HG03575 (cell line): Measurements from ENCODE around the gene ROR1.

Source experiments
- ATAC-seq: cut with Tn5 transposase; IDR thresholded peaks from one replicate; pipeline ENCODE4 v1.9.1; 2021; ENCODE audit not compliant: unreplicated experiment, insufficient number of reproducible peaks, low FRiP score; ENCODE audit errors: extremely low read depth

Gene ROR1

DNA sequence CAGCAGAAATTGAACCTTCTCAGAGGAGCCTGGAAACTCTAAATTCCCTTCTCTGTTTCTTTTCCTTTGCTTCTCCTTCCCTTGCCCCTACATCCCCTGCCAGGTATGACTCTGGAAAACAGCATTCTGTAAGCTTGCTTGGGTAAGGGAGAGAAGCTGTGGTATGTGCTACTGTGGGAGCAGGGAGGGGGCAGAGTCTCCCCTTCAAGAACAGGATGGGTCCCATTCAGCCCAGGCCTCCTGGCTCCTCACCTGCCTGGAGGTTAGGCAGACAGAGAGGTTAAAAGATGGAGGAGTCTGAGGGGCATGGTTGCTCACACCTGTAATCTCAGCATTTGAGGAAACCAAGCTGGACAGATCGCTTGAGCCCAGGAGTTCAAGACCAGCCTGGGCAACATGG lies 389.0 kb downstream of the ROR1 start:
- no peak for ATAC-seq

DNA sequence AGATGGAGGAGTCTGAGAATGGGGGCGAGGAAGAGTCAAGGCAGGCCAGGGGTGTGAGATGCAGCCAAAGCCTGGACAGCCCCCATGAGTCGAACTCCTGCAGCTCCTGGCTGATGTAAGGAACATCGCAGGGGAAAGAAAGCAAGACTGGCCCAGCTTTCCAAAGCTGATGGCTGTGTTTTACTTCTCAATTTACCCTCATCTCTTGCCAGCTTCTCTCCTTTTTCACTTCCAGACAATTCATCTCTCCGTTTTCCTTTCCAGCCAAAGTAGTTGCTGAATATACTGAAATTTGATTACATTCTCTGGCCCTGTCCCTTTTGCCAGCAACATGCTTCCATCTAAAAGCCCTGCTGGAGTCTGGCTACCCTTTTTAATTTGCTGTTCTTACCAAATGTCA lies 389.6 kb downstream of the ROR1 start:
- ATAC-seq, result no peak

DNA sequence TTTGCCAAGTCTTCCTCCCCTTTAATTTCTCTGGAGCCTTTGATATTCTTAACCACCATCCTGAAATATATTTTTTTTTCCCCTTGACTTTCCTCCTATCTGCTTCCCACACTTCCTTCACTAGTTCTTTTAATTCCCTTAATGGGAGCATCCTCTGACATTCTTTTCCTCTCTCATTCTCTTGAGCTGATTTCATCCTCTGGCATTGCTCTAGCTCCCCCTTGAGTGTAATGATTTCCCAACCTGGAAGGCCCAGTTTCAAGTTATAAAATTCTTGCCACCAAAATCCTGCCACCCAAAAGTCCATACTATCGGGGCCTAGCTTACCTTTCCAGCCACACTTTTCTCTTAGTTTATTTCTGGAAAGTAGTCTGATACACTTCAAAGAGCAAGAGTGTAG lies 390.2 kb downstream of the ROR1 start:
- no peak for ATAC-seq

DNA sequence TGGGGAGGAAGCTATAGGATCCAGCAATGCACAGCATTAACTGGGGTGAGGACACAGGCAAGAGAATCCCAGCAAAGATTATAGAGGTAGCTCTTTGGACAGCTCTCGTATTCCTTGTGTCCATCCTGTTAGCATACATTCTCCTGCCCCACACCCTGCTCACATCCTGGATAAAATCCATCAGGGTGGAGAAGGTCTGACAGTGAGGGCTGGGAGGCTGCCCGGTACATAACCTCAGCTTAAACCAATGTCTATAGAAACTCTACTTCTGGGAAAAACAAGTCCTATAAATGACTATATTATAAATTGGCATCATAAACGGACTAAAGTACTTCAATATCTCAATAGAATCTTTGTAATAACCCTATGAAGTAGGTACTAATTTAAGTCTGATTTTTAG lies 392.8 kb downstream of the ROR1 start:
- ATAC-seq, result no peak

DNA sequence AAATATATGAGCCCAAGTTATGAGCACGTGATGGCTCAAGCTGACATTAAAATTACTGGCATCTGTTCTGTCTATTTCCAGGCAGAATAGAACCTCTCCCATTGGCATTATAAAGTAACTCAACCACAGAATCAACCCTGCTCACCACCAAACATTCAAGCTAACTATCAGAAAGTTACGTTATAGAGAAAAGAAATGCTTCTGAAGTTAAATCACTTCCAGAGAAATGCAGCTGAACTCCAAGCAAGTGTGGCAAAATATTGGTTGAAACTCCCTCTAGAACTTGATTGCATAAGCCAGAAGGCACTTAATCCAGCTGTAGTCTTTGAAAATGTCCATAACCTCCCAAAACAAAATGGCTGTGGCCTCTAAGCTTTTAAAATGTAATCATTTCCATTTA lies 393.4 kb downstream of the ROR1 start:
- ATAC-seq, result no peak

DNA sequence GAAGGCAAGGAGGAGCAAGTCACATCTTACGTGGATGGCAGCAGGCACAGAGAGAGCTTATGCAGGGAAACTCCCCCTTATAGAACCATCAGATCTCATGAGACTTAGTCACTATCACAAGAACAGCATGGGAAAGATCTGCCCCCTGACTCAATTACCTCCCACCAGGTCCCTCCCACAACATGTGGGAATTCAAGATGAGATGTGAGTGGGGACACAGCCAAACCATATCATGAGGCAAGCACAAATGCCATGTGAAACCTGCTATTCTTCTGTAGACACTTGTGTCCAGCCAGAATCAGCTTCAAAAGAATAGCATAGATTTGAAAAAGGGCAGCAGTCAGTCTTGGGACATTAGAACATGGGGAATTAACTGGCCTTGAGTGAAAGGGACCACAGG lies 397.4 kb downstream of the ROR1 start:
- ATAC-seq, result no peak

DNA sequence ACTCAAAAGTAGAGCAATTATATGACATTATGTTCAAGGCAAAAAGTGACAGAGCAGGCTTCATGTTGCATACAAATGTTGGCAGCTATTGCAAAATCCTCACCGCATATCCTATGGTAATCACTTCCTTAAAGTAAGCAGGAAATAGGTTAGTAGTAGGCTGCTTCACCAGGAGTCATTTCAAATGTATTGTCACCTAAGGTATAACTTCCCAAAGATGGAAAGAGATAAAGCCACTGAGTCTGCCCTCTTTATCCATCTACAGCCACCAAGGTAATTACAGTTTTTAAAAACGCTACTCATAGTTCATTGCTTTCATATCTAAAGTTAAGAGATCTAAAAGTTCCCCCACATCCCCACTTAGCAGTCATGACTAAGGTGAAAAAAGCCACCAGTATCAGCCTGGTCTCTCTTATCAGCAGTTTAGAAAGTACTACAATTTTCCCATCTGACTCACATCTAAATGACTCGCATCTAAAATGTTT lies 398.0 kb downstream of the ROR1 start:
- peak; percentile 56 for ATAC-seq

DNA sequence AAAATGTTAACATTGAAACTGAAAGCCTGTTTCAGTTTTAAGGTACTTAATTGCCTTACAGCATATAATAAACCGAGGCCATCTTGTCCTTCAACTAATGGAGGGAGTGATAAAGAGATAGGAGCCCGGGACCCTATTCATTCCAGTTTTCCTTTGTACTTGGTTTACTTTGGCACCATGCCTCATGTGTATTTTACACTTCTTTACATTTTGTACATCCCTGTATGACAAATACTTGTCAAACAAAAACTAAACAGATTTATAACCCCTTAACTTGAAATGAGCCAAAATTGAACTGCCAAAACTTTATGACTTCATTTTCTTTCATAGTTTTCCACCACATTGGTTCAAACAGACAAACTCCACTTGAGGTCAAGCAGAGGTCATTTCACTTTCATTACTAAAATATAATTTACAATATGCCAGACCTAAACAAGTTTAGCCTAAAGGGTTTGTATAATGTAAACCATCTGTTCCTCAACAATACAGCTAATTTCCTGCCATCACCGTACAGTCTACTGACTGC lies 398.7 kb downstream of the ROR1 start:
- ATAC-seq, result no peak

DNA sequence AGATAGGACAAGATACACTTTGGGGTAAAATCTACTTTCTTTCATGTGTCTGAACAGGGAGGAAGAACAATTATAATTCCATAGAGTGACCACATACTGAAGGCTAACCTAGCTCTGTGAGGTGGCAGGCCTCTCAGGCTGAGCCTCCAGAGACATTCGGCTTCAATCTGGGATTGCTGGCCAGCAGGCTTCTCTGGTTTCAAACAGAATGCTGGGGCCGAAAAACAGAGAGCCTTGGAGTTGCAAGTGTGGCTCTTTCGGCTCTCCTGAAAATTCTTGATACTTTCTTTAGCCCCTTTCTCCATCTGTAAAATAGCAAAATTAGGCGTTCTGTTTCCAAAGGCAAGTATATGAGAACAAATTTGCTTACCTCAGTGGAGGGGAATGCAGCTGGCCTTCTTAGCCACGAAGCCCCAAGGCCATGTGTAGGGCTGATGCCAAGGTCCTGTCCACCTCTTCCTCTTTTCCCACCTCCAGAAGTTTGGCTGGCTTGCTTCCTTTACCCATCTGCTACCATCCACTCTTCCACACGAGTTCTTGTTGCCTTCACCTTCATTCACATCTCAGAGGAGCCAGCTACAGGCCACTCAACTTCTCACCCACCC lies 399.6 kb downstream of the ROR1 start:
- no peak for ATAC-seq

DNA sequence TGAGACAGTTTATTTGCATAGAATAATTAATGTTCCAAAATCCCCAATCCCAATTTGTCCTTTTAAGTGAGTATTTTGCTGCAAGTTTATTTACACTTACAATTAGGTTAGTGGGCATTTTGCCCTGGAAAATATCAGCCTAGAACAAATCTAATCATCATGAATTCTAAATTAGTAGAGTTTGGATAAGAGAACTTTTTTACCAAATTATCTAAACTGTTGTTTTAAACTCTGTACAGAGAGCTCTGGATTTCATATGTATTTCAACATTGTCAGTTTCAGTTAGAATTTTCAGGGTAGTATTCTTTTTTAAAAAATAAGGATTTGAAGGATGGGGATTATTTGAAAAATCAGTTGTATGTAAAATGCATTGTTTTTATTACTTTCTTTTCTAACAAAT lies 401.8 kb downstream of the ROR1 start:
- ATAC-seq, result no peak

DNA sequence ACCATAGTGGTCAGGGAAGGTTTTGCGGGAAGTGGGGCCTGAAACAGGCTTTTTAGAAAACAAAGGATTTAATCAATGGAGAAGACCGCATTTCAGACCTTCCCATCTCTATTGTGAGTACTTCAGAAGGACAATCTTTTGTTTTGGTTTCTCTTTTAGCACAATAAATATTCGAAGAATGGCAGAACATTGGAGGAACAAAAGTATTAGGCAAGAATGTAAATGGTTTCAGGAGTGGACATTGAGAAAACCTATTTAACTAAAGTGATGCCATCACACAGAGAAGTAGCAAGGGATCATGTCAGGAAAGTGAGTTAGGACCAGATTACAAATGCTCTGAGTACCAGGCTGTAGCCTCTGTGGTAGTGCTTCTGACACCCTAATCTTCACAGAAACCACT lies 402.8 kb downstream of the ROR1 start:
- no peak for ATAC-seq

DNA sequence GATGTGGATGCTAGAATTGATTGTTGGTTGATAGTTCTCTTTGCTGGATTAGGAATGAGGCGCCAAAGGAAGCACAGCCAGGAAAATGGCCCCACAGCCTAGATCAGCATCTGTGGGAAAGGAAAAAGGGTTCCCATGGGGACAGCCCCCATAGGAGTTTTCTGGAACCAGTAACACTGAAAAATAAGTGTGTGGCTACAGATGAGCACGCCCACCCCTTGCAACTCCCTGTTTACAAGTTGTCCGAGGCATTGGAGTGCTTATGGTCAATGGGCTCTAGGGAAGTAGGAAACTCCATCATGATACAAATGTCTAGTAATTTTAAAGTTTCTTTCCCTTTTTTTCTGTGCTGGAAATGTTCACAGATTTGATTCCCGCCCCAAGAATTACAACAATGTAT lies 405.8 kb downstream of the ROR1 start:
- no peak for ATAC-seq

DNA sequence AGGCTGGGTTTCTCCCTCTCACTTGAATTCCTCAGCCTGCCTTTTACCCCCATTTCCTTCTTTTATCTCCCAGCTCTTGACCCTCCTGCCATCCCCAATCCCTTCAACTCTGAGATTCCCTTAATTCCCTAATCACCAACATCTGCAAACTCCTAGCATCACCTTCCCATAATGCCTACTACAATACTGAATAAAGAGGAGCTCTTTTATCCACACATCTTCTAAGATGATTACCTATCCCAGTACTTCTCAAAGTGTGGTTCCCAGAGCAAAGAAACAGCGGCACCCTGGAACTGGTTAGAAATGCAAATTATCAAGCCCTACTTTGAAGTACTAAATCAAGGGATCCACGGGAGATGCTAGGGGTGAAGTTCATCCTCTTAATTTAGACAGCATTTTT lies 408.4 kb downstream of the ROR1 start:
- ATAC-seq, result no peak

DNA sequence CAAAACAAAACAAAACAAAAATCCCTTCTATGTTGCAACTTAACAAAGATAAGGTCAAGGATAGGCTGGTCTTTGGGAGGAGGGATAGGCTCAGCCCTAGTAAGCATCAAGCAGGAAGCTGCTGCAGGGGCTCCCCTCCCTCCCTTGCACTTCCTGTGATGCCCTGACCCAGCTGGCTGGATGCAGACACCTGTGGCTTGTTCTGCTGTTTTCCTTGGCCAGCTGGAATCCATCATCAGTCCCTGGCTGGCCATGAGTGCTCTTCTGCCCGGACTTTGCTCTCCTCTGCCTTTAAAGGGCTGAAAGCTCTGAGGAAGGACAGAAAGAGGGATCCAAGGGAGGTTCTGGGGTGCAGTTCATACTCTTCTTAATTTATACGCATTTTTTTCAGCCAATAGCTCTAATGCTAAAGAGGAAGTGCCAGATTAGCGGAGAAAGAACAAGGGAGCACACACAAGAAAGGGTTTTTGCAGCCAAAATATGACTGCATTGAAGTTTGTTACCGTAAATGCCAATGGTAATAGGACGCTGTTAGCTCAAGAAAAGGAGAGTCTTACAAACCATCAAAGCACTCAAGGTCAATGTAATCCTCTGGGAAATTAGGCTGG lies 409.7 kb downstream of the ROR1 start:
- ATAC-seq, result no peak

DNA sequence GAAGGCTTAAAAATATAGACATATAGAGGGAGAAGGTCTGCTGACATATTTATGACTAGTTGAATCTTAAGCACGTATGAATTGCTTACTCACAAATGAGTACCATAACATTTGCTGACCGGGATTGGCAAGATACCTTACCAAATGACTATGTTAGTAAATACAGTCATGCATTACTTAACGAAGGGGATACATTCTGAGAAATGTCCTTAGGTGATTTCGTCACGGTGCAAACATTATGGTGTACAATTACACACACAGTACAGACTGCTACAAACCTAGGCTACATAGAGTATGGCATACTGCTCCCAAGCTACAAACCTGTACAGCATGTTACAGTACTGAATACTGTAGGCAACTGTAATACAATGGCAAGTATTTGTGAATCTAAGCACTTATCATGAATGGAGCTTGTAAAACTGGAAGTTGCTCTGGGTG lies 410.2 kb downstream of the ROR1 start:
- no peak for ATAC-seq

DNA sequence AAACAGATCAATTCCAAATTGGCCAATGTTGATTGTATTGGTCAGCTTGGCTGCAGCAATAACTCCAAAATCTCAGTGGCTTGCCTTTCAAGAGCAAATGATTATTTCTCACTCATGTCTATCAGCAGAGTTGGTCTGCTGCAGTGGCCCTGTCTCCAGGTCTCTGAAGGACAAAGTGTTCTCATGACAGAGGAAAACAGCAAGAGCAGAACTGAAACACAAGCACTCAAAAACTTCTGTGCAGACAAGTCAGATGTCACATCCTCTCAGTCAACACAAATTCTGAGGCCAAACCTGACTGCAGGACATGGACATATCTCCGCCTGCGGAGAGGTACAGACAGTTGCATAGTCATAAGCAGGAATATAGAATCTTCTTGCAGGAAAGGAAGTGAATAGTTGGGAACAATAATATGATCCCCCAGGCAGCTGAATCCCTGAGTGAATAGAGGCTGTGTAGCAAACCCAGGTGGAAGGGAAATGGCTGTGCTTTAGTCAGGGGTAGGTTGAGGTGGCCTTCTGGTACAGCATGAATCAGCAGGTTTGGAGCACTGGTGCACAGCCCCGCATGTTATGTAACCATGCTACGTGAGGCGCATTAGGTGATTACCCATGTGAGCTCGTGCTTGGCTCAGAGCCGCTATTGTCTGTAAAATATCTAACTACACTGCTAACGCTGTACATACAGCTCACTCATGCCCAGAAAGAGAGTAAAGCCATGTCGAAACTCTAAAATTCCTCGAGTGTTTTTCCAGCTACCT lies 412.5 kb downstream of the ROR1 start:
- no peak for ATAC-seq

DNA sequence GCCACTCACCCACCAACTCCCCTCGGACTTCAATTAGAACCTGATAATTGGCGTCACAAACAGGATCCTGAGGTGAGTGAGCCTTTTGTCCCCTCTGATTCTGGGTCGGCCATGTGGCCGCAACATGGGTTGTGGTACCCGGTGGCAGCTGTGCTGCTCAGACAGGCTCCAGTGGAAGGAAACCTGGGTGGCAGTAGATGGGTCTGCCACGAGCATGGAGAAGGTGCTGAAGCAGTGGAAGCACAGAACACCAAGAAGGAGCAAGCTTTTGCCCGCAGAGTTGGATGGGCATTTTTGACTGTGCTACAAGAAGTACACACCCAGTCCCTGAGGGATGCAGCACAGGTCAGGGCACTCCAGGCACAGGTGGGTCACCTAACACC lies 413.1 kb downstream of the ROR1 start:
- no peak for ATAC-seq

DNA sequence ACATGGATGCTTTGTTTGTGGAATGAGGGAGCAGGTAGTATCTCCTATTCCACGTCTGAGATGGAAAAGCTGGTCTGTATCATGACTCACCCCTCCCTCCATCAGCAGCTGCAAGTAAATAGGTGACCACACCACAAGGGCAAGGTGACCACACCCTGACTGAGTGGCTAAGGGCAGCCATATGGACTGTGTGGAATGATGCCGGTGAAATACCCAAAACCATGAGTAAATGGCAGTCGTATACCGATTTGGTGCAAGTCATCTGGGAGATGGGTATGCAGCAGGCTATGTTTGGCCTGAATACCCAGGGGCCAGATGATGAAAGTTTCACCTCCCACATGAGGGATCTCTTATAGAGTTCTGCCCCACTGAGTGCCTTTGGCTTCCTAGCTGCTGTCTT lies 413.8 kb downstream of the ROR1 start:
- no peak for ATAC-seq

DNA sequence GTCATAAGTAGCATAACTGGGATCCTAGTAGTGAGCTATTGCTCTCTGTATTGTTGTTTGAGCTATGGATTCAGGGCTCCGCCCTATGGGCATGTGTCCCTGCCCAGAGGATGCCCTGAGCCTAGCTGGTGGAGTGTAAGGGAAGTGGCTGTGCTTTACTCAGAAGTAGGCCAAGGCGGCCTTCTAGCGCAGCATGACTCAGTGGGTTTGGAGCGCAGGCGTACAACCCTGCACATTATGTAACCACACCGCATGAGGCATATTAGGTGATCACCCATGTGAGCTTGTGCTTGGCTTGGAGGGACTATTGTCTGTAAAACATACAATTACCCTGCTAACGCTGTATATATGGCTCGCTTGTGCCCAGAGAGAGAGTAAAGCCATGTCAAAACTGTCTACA lies 418.5 kb downstream of the ROR1 start:
- ATAC-seq, result no peak
